Measurements from ENCODE around the gene FARP1. TPM values are rescaled to one million over a fixed set of nuclear protein-coding genes. Genes with fewer than 3 reads are reported as not detected.

FARP1 gene
- polyA plus RNA-seq, 4 donors = 0.89 to 23.4 (median 6.2) TPM

DNA sequence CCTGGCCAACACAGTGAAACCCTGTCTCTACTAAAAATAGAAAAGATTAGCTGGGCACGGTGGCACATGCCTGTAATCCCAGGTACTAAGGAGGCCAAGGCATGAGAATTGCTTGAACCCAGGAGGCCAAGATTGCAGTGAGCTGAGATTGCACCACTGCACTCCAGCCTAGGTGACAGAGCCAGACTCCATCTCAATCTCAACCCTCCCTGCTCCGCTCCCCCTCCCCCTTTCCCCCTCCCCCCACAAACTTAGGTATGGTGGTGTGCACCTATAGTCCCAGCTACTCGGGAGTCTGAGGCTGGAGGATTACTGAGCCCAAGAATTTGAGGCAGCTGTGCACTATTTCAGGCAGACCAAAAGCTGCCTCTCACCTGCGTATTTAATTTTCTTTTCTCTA is 55.8 kb downstream of the FARP1 start:
- no peak for FAIRE-seq
- WGBS, 3 donors = 79 to 88% (median 81%) methylated on average over 4 of the region's 4 CpGs
- DNase-seq = no peak
- Histone ChIP-seq H3K4me3 (ENCODE audit: low read depth in 1 of 3, low read length in 3 of 3) (no peak overlapping the region), H3K9me3 (ENCODE audit: control insufficient read depth in 2 of 2, insufficient read depth in 1 of 2, low read depth in 1 of 2, low read length in 1 of 2) (peaks cover 0 to 5% of the 10 kb centered on the region in 2 donors), H3K27me3 (ENCODE audit: control insufficient read depth in 3 of 3, insufficient read depth in 3 of 3, low read length in 3 of 3) (no peaks in the 10 kb centered on the region), H3K4me1 (ENCODE audit: control insufficient read depth in 3 of 3, insufficient read depth in 2 of 3, low read depth in 1 of 3, low read length in 2 of 3) (peaks cover 2 to 27% (median 10%) of the 10 kb centered on the region in 3 donors), H3K36me3 (ENCODE audit: control insufficient read depth in 3 of 3, insufficient read depth in 2 of 3, low read depth in 1 of 3, low read length in 3 of 3) (peaks cover 0 to 3% (median 0%) of the 10 kb centered on the region in 3 donors), H3K27ac (ENCODE audit: low read depth in 1 of 3, low read length in 2 of 3) (no peak overlapping the region)

DNA sequence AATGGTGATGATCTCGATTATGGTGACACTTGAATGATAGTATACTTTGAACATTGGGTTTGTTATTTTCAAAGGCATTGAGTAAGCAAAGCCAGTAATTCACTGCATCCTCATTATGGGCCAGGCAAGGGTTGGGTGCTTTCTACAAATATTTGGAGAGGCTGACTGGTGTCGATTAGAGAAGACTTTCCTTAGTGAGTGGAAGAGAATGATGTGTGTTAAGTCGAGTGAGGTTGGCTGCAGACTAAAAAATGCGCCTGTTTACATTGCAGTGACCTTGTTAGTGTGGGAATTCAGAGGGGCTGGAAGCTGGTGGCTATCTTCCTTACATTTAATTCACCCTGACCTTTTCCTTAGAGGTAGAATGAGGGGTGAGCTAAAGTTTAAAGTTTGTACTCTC is 56.6 kb downstream of the FARP1 start:
- Histone ChIP-seq H3K9me3 (ENCODE audit: control insufficient read depth in 2 of 2, insufficient read depth in 1 of 2, low read depth in 1 of 2, low read length in 1 of 2) (peaks cover 0 to 9% of the 10 kb centered on the region in 2 donors), H3K4me1 (ENCODE audit: control insufficient read depth in 3 of 3, insufficient read depth in 2 of 3, low read depth in 1 of 3, low read length in 2 of 3) (peaks cover 2 to 27% (median 10%) of the 10 kb centered on the region in 3 donors), H3K4me3 (ENCODE audit: low read depth in 1 of 3, low read length in 3 of 3) (no peak overlapping the region), H3K27ac (ENCODE audit: low read depth in 1 of 3, low read length in 2 of 3) (no peak overlapping the region), H3K36me3 (ENCODE audit: control insufficient read depth in 3 of 3, insufficient read depth in 2 of 3, low read depth in 1 of 3, low read length in 3 of 3) (peaks cover 0 to 3% (median 0%) of the 10 kb centered on the region in 3 donors), H3K27me3 (ENCODE audit: control insufficient read depth in 3 of 3, insufficient read depth in 3 of 3, low read length in 3 of 3) (no peaks in the 10 kb centered on the region)
- no peak for FAIRE-seq
- DNase-seq = peak in 1 of 2 donors; percentile 22
- 48 to 55% (median 49%) methylated on average over 4 of the region's 4 CpGs for WGBS, 3 donors

- Histone ChIP-seq H3K27me3 (ENCODE audit: control insufficient read depth in 3 of 3, insufficient read depth in 3 of 3, low read length in 3 of 3) (no peaks in the 10 kb centered on the region), H3K4me3 (ENCODE audit: low read depth in 1 of 3, low read length in 3 of 3) (no peak overlapping the region), H3K27ac (ENCODE audit: low read depth in 1 of 3, low read length in 2 of 3) (no peak overlapping the region), H3K36me3 (ENCODE audit: control insufficient read depth in 3 of 3, insufficient read depth in 2 of 3, low read depth in 1 of 3, low read length in 3 of 3) (peaks cover 0 to 3% (median 0%) of the 10 kb centered on the region in 3 donors), H3K4me1 (ENCODE audit: control insufficient read depth in 3 of 3, insufficient read depth in 2 of 3, low read depth in 1 of 3, low read length in 2 of 3) (peaks cover 2 to 27% (median 10%) of the 10 kb centered on the region in 3 donors), H3K9me3 (ENCODE audit: control insufficient read depth in 2 of 2, insufficient read depth in 1 of 2, low read depth in 1 of 2, low read length in 1 of 2) (peaks cover 0 to 14% of the 10 kb centered on the region in 2 donors)
- FAIRE-seq (no peak), DNase-seq (no peak)
- 81 to 95% (median 84%) methylated on average over 5 of the region's 5 CpGs for WGBS, 3 donors
Measured at GRCh38 chr13:98200211-98200878, 57.5 kb downstream of the FARP1 start.

DNA sequence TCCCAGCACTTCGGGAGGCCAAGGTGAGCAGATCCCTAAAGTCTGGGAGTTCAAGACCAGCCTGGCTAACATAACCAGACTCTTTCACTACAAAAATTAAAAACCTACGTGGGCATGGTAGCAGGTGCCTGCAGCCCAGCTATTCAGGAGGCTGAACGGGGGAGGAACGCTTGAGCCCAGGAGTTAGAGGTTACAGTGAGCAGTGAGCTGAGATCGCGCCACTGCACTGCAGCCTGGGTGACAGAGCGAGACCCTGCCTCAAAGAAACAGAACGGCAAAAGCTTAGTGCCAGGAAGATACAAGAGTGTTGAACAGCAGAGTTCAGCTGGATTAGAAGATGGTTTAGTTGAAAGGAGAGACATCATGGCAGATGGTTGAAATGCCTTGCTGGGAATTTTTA is 58.3 kb downstream of the FARP1 start:
- peaks cover 2 to 27% (median 10%) of the 10 kb centered on the region in 3 donors for H3K4me1 ChIP-seq (ENCODE audit: control insufficient read depth in 3 of 3, insufficient read depth in 2 of 3, low read depth in 1 of 3, low read length in 2 of 3)
- no peak overlapping the region for H3K4me3 ChIP-seq (ENCODE audit: low read depth in 1 of 3, low read length in 3 of 3)
- H3K9me3 ChIP-seq (ENCODE audit: control insufficient read depth in 2 of 2, insufficient read depth in 1 of 2, low read depth in 1 of 2, low read length in 1 of 2) = peaks cover 0 to 22% of the 10 kb centered on the region in 2 donors
- H3K27ac ChIP-seq (ENCODE audit: low read depth in 1 of 3, low read length in 2 of 3) = no peak overlapping the region
- no peaks in the 10 kb centered on the region for H3K27me3 ChIP-seq (ENCODE audit: control insufficient read depth in 3 of 3, insufficient read depth in 3 of 3, low read length in 3 of 3)
- DNase-seq (no peak), FAIRE-seq (no peak)
- peaks cover 0 to 3% (median 0%) of the 10 kb centered on the region in 3 donors for H3K36me3 ChIP-seq (ENCODE audit: control insufficient read depth in 3 of 3, insufficient read depth in 2 of 3, low read depth in 1 of 3, low read length in 3 of 3)
- WGBS, 3 donors = 92 to 97% (median 94%) methylated on average over 8 of the region's 8 CpGs

GRCh38 chr13:98201984-98202383 is 59.1 kb downstream of the FARP1 start:
- Histone ChIP-seq H3K27me3 (ENCODE audit: control insufficient read depth in 3 of 3, insufficient read depth in 3 of 3, low read length in 3 of 3) (no peaks in the 10 kb centered on the region), H3K9me3 (ENCODE audit: control insufficient read depth in 2 of 2, insufficient read depth in 1 of 2, low read depth in 1 of 2, low read length in 1 of 2) (peaks cover 0 to 24% of the 10 kb centered on the region in 2 donors), H3K36me3 (ENCODE audit: control insufficient read depth in 3 of 3, insufficient read depth in 2 of 3, low read depth in 1 of 3, low read length in 3 of 3) (peaks cover 0 to 3% (median 0%) of the 10 kb centered on the region in 3 donors), H3K4me1 (ENCODE audit: control insufficient read depth in 3 of 3, insufficient read depth in 2 of 3, low read depth in 1 of 3, low read length in 2 of 3) (peaks cover 2 to 27% (median 10%) of the 10 kb centered on the region in 3 donors), H3K27ac (ENCODE audit: low read depth in 1 of 3, low read length in 2 of 3) (no peak overlapping the region), H3K4me3 (ENCODE audit: low read depth in 1 of 3, low read length in 3 of 3) (no peak overlapping the region)
- WGBS, 3 donors = 8 to 55% (median 32%) methylated on average over 6 of the region's 6 CpGs
- no peak for FAIRE-seq
- peak; percentile 70 to 71 for DNase-seq

DNA sequence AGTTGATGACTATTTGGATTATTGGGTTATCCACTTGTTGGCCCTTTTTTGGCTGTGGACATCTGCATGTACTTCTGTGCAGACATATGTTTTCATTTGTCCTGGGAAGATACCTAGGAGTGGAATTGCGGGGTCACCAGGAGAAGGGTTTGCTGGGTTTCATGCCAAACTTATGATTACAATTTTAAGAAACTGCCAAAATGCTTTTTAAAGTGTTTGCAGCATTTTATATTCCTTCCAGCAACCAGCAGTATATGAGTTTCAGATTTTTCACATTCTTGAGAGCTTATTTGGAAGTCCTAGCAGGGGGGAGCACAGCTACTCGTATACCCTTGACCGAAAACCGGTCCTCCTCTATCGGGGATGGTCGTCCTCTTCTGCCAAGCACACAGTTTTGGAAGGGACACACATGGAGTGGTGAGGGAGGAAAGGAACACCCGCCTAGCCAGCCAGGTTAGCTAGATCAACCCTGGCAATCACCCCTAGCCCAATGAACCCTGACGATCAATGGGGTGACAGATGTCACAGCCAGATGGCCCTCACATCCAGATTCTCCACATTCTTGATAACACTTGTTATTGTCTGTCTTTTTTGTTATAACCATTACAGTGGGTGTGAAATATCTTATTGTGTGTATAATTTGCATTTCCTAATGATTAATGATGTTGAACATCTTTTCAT is 60.9 kb downstream of the FARP1 start:
- no peak overlapping the region for H3K4me3 ChIP-seq (ENCODE audit: low read depth in 1 of 3, low read length in 3 of 3)
- peaks cover 0 to 24% of the 10 kb centered on the region in 2 donors for H3K9me3 ChIP-seq (ENCODE audit: control insufficient read depth in 2 of 2, insufficient read depth in 1 of 2, low read depth in 1 of 2, low read length in 1 of 2)
- FAIRE-seq (no peak), DNase-seq (no peak)
- H3K27ac ChIP-seq (ENCODE audit: low read depth in 1 of 3, low read length in 2 of 3) = peak overlapping the region in 1 of 3 donors; percentile 71
- WGBS, 3 donors = 76 to 92% (median 80%) methylated on average over 8 of the region's 8 CpGs
- no peaks in the 10 kb centered on the region for H3K27me3 ChIP-seq (ENCODE audit: control insufficient read depth in 3 of 3, insufficient read depth in 3 of 3, low read length in 3 of 3)
- H3K36me3 ChIP-seq (ENCODE audit: control insufficient read depth in 3 of 3, insufficient read depth in 2 of 3, low read depth in 1 of 3, low read length in 3 of 3) = peaks cover 0 to 3% (median 0%) of the 10 kb centered on the region in 3 donors
- peaks cover 0 to 23% (median 10%) of the 10 kb centered on the region in 3 donors for H3K4me1 ChIP-seq (ENCODE audit: control insufficient read depth in 3 of 3, insufficient read depth in 2 of 3, low read depth in 1 of 3, low read length in 2 of 3)

- peaks cover 0 to 24% of the 10 kb centered on the region in 2 donors for H3K9me3 ChIP-seq (ENCODE audit: control insufficient read depth in 2 of 2, insufficient read depth in 1 of 2, low read depth in 1 of 2, low read length in 1 of 2)
- no peaks in the 10 kb centered on the region for H3K27me3 ChIP-seq (ENCODE audit: control insufficient read depth in 3 of 3, insufficient read depth in 3 of 3, low read length in 3 of 3)
- DNase-seq = no peak
- WGBS, 3 donors = 96 to 100% (median 97%) methylated on average over 2 of the region's 2 CpGs
- peaks cover 0 to 16% (median 10%) of the 10 kb centered on the region in 3 donors for H3K4me1 ChIP-seq (ENCODE audit: control insufficient read depth in 3 of 3, insufficient read depth in 2 of 3, low read depth in 1 of 3, low read length in 2 of 3)
- H3K36me3 ChIP-seq (ENCODE audit: control insufficient read depth in 3 of 3, insufficient read depth in 2 of 3, low read depth in 1 of 3, low read length in 3 of 3) = peaks cover 0 to 3% (median 0%) of the 10 kb centered on the region in 3 donors
- no peak overlapping the region for H3K27ac ChIP-seq (ENCODE audit: low read depth in 1 of 3, low read length in 2 of 3)
- no peak for FAIRE-seq
- H3K4me3 ChIP-seq (ENCODE audit: low read depth in 1 of 3, low read length in 3 of 3) = no peak overlapping the region
Measured at GRCh38 chr13:98204546-98204945, 61.7 kb downstream of the FARP1 start.

DNA sequence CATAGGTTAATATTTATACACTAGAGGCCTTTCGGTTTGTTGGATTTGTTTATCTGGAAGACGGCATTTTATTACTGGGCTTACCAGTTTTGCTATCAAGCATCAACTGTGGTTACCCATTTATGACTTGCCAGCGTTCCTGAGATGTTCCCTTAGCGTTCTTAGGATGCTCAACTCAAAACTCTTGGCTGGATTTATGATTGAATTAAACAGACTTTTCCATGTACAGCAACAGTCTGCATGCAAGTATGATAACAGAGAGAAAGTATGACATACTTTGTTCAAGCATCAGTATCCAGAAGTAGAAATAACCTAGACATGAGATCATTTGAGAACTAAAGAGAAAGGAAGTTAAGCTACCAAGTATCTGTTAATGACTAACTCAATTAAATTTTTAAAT is 64.1 kb downstream of the FARP1 start:
- WGBS, 3 donors = 12 to 47% (median 32%) methylated on average over 4 of the region's 4 CpGs
- DNase-seq (peak; percentile 25 to 47), FAIRE-seq (no peak)
- Histone ChIP-seq H3K36me3 (ENCODE audit: control insufficient read depth in 3 of 3, insufficient read depth in 2 of 3, low read depth in 1 of 3, low read length in 3 of 3) (peaks cover 0 to 4% (median 0%) of the 10 kb centered on the region in 3 donors), H3K4me1 (ENCODE audit: control insufficient read depth in 3 of 3, insufficient read depth in 2 of 3, low read depth in 1 of 3, low read length in 2 of 3) (peaks cover 0 to 12% (median 5%) of the 10 kb centered on the region in 3 donors), H3K4me3 (ENCODE audit: low read depth in 1 of 3, low read length in 3 of 3) (no peak overlapping the region), H3K9me3 (ENCODE audit: control insufficient read depth in 2 of 2, insufficient read depth in 1 of 2, low read depth in 1 of 2, low read length in 1 of 2) (peaks cover 0 to 32% of the 10 kb centered on the region in 2 donors), H3K27ac (ENCODE audit: low read depth in 1 of 3, low read length in 2 of 3) (peak overlapping the region in 1 of 3 donors; percentile 61), H3K27me3 (ENCODE audit: control insufficient read depth in 3 of 3, insufficient read depth in 3 of 3, low read length in 3 of 3) (no peaks in the 10 kb centered on the region)
